GM06990 (cell line): ENCODE results near the gene LYZL6.

ENCODE experiments used
- DNase-seq: peaks from one replicate; pipeline ENCODE4 v3.0.0-alpha.2; 2011; ENCODE audit not compliant: insufficient read length; ENCODE audit errors: extremely low read depth
- H3K27me3 ChIP-seq: replicated peaks from 2 replicates; pipeline ENCODE4 v1.6.0; 2011; ENCODE audit warnings: low read length; ENCODE audit not compliant: control insufficient read depth, insufficient read depth
- H3K36me3 ChIP-seq: 2 replicates; pipeline ENCODE4 v1.5.1; 2011; ENCODE audit warnings: low read length; ENCODE audit not compliant: control insufficient read depth, insufficient read depth
- H3K4me3 ChIP-seq: replicated peaks from 2 replicates; pipeline ENCODE4 v1.5.1; 2011; ENCODE audit warnings: low read depth, mild to moderate bottlenecking, control low read depth, low read length
- CTCF ChIP-seq: IDR thresholded peaks from 2 replicates; pipeline ENCODE4 v1.5.1; 2011; ENCODE audit warnings: low read length, control low read depth, mild to moderate bottlenecking, inconsistent platforms; ENCODE audit not compliant: insufficient read depth, poor library complexity, severe bottlenecking

Gene LYZL6

GRCh38 chr17:35912942-35913341 lies 30.6 kb downstream of the LYZL6 start:
- Histone ChIP-seq H3K4me3 (no peak overlapping the region), H3K36me3 (no peaks in the 10 kb centered on the region), H3K27me3 (no peaks in the 10 kb centered on the region)
- no peak for DNase-seq
- TF ChIP-seq CTCF = no peak

- Histone ChIP-seq H3K27me3 (no peaks in the 10 kb centered on the region), H3K36me3 (no peaks in the 10 kb centered on the region), H3K4me3 (no peak overlapping the region)
- DNase-seq = no peak
- no peak for TF ChIP-seq CTCF
Measured at GRCh38 chr17:35912339-35912912, 31.1 kb downstream of the LYZL6 start.

GRCh38 chr17:35909408-35909807 lies 34.1 kb downstream of the LYZL6 start:
- Histone ChIP-seq H3K4me3 (no peak overlapping the region), H3K27me3 (no peaks in the 10 kb centered on the region), H3K36me3 (no peaks in the 10 kb centered on the region)
- DNase-seq = no peak
- TF ChIP-seq CTCF = no peak

- H3K27me3 ChIP-seq = no peaks in the 10 kb centered on the region
- no peaks in the 10 kb centered on the region for H3K36me3 ChIP-seq
Measured at GRCh38 chr17:35907691-35908090, 35.8 kb downstream of the LYZL6 start.

GRCh38 chr17:35906926-35907637 lies 36.4 kb downstream of the LYZL6 start:
- no peak for TF ChIP-seq CTCF
- Histone ChIP-seq H3K36me3 (no peaks in the 10 kb centered on the region), H3K4me3 (no peak overlapping the region), H3K27me3 (no peaks in the 10 kb centered on the region)
- DNase-seq = no peak

More at GRCh38 chr17:35907691-35908090, 35.8 kb downstream of the LYZL6 start:
- TF ChIP-seq CTCF = no peak
- no peak overlapping the region for H3K4me3 ChIP-seq
- no peak for DNase-seq
